Measurements from ENCODE around the gene KIAA0825. TPM values are rescaled to one million over a fixed set of nuclear protein-coding genes. Genes with fewer than 3 reads are reported as not detected.
"Not testable (repeated sequence)": the region's sequence is repeated elsewhere in the genome, so short reads cannot be mapped to it uniquely, and the experiment has no call there.

KIAA0825 gene
- total RNA-seq, 6 experiments from 2014 or later: 1.3 to 2.8 (median 1.7) TPM

DNA sequence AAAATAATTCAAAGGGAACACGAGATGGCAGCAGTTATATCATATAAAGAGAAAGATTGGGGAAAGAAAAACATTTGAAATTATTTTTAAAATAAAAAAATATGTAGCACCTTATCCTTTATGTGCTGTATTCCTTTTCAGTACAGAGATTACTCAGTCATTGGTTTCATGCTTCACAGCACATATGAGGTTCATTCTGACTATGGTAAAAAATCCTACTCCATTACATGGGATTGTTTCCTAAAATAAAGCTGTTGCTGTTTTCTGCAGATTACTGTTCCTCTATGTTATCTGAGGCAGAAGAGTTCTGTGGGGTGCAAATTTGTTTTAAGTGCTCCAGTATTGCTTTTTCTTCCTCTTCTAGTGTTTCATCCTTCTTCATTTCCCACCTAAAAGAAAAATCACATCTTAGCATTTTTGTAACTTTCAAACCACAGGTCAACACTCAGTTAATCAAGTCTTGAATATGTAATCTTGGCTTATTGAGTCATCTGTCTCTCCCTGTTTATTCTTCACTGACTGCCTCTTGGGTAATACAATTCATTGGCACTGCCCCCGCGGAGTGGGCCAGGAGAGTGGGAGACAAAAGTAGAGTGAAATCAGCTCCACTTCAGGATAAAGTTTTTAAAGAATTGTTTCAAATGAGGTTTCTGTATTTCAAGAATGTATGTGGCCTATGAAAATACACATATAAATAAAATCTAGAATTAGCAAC, 464.5 kb downstream of the KIAA0825 start:
- no peak overlapping the region for H3K27ac Mint-ChIP-seq
- H3K4me3 Mint-ChIP-seq: no peak overlapping the region
- no peaks in the 10 kb centered on the region for H3K36me3 Mint-ChIP-seq (ENCODE audit: low read depth)
- H3K4me1 Mint-ChIP-seq (ENCODE audit: low read depth): peaks cover 14% of the 10 kb centered on the region
- TF ChIP-seq, protein P1, sequence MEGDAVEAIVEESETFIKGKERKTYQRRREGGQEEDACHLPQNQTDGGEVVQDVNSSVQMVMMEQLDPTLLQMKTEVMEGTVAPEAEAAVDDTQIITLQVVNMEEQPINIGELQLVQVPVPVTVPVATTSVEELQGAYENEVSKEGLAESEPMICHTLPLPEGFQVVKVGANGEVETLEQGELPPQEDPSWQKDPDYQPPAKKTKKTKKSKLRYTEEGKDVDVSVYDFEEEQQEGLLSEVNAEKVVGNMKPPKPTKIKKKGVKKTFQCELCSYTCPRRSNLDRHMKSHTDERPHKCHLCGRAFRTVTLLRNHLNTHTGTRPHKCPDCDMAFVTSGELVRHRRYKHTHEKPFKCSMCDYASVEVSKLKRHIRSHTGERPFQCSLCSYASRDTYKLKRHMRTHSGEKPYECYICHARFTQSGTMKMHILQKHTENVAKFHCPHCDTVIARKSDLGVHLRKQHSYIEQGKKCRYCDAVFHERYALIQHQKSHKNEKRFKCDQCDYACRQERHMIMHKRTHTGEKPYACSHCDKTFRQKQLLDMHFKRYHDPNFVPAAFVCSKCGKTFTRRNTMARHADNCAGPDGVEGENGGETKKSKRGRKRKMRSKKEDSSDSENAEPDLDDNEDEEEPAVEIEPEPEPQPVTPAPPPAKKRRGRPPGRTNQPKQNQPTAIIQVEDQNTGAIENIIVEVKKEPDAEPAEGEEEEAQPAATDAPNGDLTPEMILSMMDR (IDR thresholded peaks at IDR 0.05): no peak
- no peaks in the 10 kb centered on the region for H3K27me3 Mint-ChIP-seq (ENCODE audit: insufficient read depth)
- H3K9me3 Mint-ChIP-seq: no peaks in the 10 kb centered on the region
- DNase-seq: no peak

DNA sequence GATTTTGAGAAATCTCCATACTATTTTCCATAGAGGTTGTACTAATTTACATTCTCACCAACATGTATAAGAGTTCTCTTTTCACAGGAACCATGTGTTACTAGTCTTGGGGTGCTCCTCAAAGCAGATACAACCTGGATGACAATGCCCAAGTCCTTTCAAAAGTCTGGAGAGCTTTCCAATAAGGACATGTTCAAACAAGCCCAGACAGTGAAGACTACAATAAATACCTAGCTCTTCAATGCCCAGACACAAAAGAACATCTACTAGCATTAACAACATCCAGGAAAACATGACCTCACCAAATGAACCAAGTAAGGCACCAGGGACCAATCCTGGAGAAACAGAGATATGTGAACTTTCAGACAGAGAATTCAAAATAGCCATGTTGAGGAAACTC, 474.8 kb downstream of the KIAA0825 start:
- H3K27me3 Mint-ChIP-seq (ENCODE audit: insufficient read depth); DNase-seq; H3K9me3 Mint-ChIP-seq; H3K4me1 Mint-ChIP-seq (ENCODE audit: low read depth); H3K4me3 Mint-ChIP-seq; H3K27ac Mint-ChIP-seq; H3K36me3 Mint-ChIP-seq (ENCODE audit: low read depth): not testable (repeated sequence)

DNA sequence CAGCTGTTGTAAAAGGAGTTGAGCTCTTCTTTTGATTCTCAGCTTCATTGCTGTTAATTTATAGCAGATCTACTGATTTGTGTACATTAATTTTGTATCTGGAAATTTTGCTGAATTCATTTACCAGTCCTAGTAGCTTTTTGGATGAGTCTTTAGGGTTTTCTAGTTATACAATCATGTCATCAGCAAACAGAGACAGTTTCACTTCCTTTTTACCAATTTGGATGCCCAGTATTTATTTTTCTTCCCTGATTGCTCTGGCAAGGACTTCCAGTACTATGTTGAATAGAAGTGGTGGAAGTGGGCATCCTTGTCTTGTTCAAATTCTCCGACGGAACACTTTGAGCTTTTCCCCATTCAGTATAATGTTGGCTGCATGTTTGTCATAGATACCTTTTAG, 478.1 kb downstream of the KIAA0825 start:
- TF ChIP-seq, protein P1 (IDR thresholded peaks at IDR 0.05): no peak
- Mint-ChIP-seq H3K4me1 (ENCODE audit: low read depth) (no peaks in the 10 kb centered on the region), H3K36me3 (ENCODE audit: low read depth) (no peaks in the 10 kb centered on the region), H3K27ac (no peak overlapping the region), H3K27me3 (ENCODE audit: insufficient read depth) (no peaks in the 10 kb centered on the region), H3K4me3 (no peak overlapping the region), H3K9me3 (peaks cover 4% of the 10 kb centered on the region; the same call in 1 of the 2 replicates)
- DNase-seq: no peak

DNA sequence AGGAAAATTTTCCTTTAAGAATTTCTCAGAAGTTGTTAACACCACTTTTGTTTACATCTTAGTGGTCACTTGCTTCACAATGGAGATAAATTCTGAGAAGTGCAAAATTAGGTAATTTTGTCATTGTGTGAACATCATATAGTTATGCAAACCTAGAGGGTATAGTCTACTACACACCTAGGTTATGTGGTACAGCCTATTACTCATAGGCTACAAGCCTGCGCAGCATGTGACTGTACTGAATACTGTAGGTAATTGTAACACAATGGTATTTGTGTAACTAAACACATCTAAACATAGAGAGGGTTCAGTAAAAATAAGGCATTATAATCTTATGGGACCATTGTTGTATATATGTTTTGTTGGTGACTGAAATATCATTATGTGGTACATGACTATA, 488.3 kb downstream of the KIAA0825 start:
- Mint-ChIP-seq H3K4me3 (no peak overlapping the region), H3K36me3 (ENCODE audit: low read depth) (no peaks in the 10 kb centered on the region), H3K4me1 (ENCODE audit: low read depth) (no peaks in the 10 kb centered on the region), H3K9me3 (peaks cover 8% of the 10 kb centered on the region; the same call in 1 of the 2 replicates), H3K27me3 (ENCODE audit: insufficient read depth) (peaks cover 2% of the 10 kb centered on the region; the same call in 1 of the 2 replicates), H3K27ac (no peak overlapping the region)
- TF ChIP-seq, protein P1 (IDR thresholded peaks at IDR 0.05): no peak
- DNase-seq: no peak

DNA sequence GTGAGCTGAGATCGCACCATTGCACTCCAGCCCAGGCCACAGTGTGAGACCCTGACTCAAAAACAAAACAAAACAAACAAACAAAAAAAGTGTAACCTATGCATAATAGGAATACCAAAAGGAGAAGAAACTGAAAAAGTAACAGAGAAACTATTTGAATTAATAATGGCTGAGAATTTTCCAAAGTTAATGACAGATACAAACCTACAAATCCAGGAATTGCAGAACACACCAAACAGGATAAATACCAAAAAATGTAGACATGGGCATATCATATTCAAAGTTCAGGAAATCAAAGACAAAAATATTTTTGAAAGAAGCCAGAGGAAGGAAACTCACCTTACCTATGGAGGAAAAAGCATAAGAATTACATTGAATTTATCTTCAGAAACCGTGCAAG, 493.3 kb downstream of the KIAA0825 start:
- Mint-ChIP-seq H3K36me3 (ENCODE audit: low read depth) (no peaks in the 10 kb centered on the region), H3K27ac (no peak overlapping the region), H3K9me3 (no peaks in the 10 kb centered on the region), H3K27me3 (ENCODE audit: insufficient read depth) (peaks cover 2% of the 10 kb centered on the region; the same call in 1 of the 2 replicates), H3K4me3 (no peak overlapping the region), H3K4me1 (ENCODE audit: low read depth) (no peaks in the 10 kb centered on the region)
- TF ChIP-seq, protein P1 (IDR thresholded peaks at IDR 0.05): no peak
- DNase-seq: no peak

DNA sequence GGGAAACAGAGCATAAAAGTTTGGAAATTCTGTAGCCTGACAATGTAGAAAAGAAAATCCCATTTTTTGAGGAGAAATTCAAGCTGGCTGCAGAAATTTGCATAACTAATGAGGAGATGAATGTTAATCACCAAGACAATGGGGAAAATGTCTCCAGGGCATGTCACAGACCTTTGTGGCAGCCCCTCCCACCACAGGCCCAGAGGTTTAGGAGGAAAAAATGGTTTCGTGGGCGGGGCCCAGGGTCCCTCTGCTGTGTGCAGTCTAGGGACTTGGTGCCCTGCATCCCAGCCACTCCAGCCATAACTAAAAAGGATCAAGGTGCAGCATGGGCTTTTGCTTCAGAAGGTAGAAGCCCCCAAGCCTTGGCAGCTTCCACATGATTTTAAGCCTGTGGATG, 502.1 kb downstream of the KIAA0825 start:
- H3K4me1 Mint-ChIP-seq (ENCODE audit: low read depth); H3K27me3 Mint-ChIP-seq (ENCODE audit: insufficient read depth); H3K4me3 Mint-ChIP-seq; DNase-seq; H3K27ac Mint-ChIP-seq: not testable (repeated sequence)
- H3K36me3 Mint-ChIP-seq (ENCODE audit: low read depth): peaks cover 13% of the 10 kb centered on the region
- peaks cover 18% of the 10 kb centered on the region for H3K9me3 Mint-ChIP-seq
